Neural crest cell (in vitro differentiated cells): ENCODE data around the gene DUS1L. TPM values are rescaled to one million over a fixed set of nuclear protein-coding genes. Genes with fewer than 3 reads are reported as not detected.

ENCODE experiments used
- DNase-seq: peaks from one replicate; pipeline ENCODE4 v3.0.0; 2021; ENCODE audit warnings: low read depth, mixed read lengths, low spot score
- H3K27ac Mint-ChIP-seq: one replicate; pipeline ENCODE4 v1.8.0; 2021; ENCODE audit warnings: mild to moderate bottlenecking, mixed read lengths; ENCODE audit not compliant: unreplicated experiment
- H3K27me3 Mint-ChIP-seq: 2 replicates; pipeline ENCODE4 v1.8.0; 2021; ENCODE audit warnings: low read depth, mild to moderate bottlenecking, mixed read lengths
- H3K36me3 Mint-ChIP-seq: 2 replicates; pipeline ENCODE4 v1.8.0; 2021; ENCODE audit warnings: low read depth, mild to moderate bottlenecking, mixed read lengths
- H3K4me1 Mint-ChIP-seq: 2 replicates; pipeline ENCODE4 v1.8.0; 2021; ENCODE audit warnings: mixed read lengths
- H3K4me3 Mint-ChIP-seq: one replicate; pipeline ENCODE4 v1.8.0; 2021; ENCODE audit warnings: mild to moderate bottlenecking, mixed read lengths
- H3K9me3 Mint-ChIP-seq: 2 replicates; pipeline ENCODE4 v1.8.0; 2021; ENCODE audit warnings: mixed read lengths
- CTCF ChIP-seq: fragments of 200-600 bp; sonication (generic); conservative IDR thresholded peaks from 2 replicates; pipeline ENCODE4 v1.5.0; 2021; ENCODE audit warnings: antibody characterized with exemption, mild to moderate bottlenecking
- total RNA-seq: library from RNA; stranded (reverse); gene quantifications from 2 replicates; pipeline ENCODE4 v1.2.1, GENCODE V29; 2021

DUS1L gene
- total RNA-seq, 1 donor from 2014 or later, result 131 TPM

DNA sequence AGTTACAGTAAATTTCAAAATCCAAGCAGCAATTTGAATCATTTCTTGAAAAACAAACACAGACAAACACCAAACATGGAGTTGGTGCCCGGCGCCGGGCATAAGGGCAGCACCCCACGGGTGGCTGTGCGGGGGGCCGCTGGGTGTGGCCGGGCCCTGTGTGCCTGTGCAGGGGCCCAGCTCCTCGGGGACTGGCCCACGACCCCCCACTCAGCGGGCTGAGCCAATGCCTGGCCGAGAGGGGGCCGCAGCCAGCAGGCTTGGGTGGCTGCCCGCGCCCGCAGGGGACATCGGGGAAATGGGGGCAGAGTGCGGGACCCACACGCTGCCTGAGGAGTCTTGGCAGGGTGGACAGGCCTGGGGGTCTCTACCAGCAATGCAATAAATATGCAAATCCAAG is 12.8 kb upstream of the DUS1L start:
- peaks cover 17% of the 10 kb centered on the region for H3K27me3 Mint-ChIP-seq
- H3K4me1 Mint-ChIP-seq, result no peaks in the 10 kb centered on the region
- no peak for DNase-seq
- TF ChIP-seq CTCF, result no peak
- H3K36me3 Mint-ChIP-seq, result peaks cover 2% of the 10 kb centered on the region
- no peak overlapping the region for H3K27ac Mint-ChIP-seq
- H3K9me3 Mint-ChIP-seq, result no peaks in the 10 kb centered on the region
- H3K4me3 Mint-ChIP-seq, result no peak overlapping the region

DNA sequence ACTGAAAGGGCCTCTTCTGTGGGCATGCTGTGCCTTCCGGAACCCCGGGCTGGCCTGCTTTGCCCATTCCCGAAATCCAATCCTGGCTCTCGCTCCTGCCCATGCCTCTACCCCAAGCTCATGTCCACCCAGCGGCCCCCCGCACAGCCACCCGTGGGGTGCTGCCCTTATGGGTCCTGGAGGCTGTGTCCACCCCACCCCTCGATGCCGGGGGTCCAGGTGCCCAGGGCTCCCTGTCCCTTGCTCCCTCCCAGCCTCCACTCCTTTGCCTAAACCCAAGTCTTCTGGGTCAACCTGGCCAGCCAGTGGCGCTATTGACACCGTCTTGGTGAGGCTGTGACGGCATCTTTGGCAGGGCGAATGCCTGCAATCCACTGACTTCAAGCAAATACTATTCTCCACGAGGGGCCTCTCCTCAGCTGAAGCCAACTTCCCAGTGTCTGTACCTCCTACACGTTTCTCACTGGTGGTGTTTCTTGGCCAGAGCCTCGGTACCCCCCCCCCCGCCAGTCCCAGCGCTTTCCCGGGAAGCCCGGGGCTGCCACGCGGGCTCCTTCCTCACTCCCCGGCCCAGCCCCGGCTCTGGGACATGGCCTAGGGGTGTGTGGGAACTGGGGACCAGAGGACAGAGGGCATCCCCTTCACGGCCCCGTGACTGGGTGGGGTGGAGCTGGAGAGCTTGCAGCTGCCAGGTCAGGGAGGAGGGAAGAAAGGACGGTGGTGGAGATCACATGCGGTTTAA is 12.2 kb upstream of the DUS1L start:
- DNase-seq, result no peak
- H3K27ac Mint-ChIP-seq, result no peak overlapping the region
- peaks cover 20% of the 10 kb centered on the region for H3K27me3 Mint-ChIP-seq
- H3K4me3 Mint-ChIP-seq, result peak overlapping the region; percentile 56
- H3K9me3 Mint-ChIP-seq, result no peaks in the 10 kb centered on the region
- no peak for TF ChIP-seq CTCF
- no peaks in the 10 kb centered on the region for H3K4me1 Mint-ChIP-seq
- H3K36me3 Mint-ChIP-seq, result peaks cover 2% of the 10 kb centered on the region

DNA sequence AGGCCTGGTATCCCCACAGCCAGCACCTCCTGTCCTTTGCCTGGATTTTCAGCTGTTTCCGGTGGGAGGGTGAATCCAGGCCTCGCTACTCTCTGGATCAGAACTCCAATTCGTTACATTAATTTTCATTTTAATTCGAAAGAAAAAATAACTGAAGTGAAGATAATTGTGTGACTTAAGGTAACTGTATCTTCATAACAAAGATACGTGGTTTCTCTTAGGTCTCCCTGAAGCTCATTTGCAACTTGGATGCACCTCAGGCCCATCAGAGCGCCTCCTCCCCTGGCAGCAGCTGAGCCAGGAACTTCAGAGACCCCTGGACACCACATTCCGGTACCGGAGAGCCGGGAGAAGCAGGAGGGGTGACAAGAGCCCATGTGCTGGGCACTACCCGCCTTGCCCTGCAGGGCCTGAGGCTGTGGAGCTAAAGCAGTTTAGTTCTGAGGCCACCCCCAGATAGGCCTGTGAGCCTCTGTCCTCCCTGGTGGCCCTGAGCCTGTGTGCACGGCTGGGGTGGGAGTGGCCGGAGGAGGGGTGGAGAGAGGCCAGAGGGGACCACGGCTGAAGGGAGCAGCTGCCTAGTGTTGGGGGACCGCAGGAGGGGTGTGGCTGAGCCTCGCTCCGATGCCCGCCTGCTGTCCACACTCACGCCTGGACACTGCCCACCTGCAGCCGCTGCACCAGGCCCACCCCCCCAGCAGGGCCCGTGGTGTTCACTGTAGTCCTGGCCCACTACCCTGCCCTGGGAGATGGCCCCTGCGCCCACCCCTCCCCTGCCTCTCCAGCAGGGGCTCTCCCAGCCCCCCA is 11.4 kb upstream of the DUS1L start:
- Mint-ChIP-seq H3K4me3 (peak overlapping the region; percentile 50), H3K9me3 (no peaks in the 10 kb centered on the region), H3K36me3 (peaks cover 2% of the 10 kb centered on the region), H3K27ac (no peak overlapping the region), H3K27me3 (peaks cover 24% of the 10 kb centered on the region), H3K4me1 (no peaks in the 10 kb centered on the region)
- no peak for DNase-seq
- no peak for TF ChIP-seq CTCF

DNA sequence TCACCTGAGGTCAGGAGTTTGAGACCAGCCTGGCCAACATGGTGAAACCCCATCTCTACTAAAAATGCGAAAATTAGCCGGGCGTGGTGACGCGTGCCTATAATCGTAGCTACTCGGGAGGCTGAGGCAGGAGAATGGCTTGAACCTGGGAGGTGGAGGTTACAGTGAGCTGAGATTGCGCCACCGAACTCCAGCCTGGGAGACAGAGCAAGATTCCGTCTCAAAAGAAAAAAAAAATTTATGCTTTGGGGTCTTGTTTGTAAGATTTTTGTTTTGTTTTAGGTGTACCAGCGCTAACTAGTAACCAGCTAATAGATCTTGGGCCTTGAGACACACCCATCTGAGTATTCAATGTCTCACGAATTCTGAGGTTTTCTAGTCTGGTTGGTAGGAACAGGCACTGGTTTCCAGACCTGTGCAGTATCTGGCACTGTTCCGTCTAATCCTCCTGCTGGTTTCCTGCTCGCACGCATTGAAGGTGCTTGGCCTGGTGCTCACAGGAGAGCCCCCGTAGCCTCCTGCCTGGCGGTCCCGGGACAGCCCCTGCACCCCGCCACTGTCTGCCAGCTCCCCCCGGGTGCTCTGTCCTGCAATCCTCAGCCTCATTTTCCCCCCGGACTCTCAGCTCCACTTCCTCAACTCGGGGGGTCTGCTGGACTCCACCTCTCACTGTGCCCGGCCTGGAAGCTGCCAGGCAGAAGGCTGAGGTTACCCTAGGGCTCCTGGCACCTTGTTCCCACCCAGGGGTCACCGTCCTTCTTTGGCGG is 10.6 kb upstream of the DUS1L start:
- H3K4me3 Mint-ChIP-seq, result peak overlapping the region; percentile 54
- no peaks in the 10 kb centered on the region for H3K4me1 Mint-ChIP-seq
- no peaks in the 10 kb centered on the region for H3K9me3 Mint-ChIP-seq
- peaks cover 2% of the 10 kb centered on the region for H3K36me3 Mint-ChIP-seq
- DNase-seq, result no peak
- H3K27me3 Mint-ChIP-seq, result peaks cover 24% of the 10 kb centered on the region
- no peak overlapping the region for H3K27ac Mint-ChIP-seq
- TF ChIP-seq CTCF, result no peak

GRCh38 chr17:82073446-82073845 is 7.8 kb upstream of the DUS1L start:
- TF ChIP-seq CTCF, result no peak
- Mint-ChIP-seq H3K27ac (no peak overlapping the region), H3K4me1 (no peaks in the 10 kb centered on the region), H3K9me3 (no peaks in the 10 kb centered on the region), H3K27me3 (peaks cover 32% of the 10 kb centered on the region), H3K4me3 (peak overlapping the region; percentile 8), H3K36me3 (no peaks in the 10 kb centered on the region)
- no peak for DNase-seq
